ENCODE measurements around the gene TCF7L1.

The TCF7L1 gene, protein sequence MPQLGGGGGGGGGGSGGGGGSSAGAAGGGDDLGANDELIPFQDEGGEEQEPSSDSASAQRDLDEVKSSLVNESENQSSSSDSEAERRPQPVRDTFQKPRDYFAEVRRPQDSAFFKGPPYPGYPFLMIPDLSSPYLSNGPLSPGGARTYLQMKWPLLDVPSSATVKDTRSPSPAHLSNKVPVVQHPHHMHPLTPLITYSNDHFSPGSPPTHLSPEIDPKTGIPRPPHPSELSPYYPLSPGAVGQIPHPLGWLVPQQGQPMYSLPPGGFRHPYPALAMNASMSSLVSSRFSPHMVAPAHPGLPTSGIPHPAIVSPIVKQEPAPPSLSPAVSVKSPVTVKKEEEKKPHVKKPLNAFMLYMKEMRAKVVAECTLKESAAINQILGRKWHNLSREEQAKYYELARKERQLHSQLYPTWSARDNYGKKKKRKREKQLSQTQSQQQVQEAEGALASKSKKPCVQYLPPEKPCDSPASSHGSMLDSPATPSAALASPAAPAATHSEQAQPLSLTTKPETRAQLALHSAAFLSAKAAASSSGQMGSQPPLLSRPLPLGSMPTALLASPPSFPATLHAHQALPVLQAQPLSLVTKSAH

DNA sequence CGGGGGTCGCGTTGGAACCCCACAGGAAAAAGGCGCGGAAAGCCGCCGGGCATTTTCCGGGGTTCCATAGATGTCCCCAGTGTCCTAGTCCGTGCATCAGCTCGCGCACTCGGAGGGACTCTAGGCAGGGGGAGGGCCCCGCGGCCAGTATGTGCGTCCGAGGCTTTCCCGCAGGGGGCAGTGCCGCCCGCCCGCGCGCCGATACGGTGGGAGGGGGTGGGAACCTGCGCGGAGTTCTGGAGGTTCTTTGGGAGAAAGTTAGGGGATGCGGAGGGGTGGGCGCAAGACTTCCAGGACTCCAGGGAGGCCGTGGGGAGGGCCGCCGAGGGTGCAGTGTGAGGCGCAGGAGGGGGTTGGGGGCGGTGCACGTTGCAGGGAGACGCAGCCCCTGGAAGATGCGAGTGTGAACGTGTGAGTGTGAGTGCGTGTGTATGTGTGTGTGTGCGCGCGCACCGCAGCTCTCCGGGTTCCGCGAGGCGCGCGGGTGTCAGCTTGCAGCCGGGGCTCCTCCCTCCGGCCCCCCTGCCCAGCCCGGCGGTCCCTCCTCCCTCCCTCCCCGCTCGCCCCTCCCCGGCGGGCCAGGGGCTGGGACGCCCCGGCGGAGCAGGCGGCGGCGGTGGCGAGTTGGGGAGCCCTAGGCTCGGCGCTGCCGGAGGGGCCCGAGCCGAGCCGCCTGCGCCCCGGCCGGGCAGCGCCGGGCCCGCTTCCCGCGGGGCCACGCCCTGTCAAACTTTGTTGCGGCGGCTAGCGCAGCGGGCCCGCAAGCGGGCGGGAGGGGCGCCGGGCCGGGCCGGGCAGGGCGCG lies at the start of gene TCF7L1:
TSS of gene TCF7L1 (plus strand) at position 559 of the 804 bp plus-strand sequence. CDS start 293 bp downstream, outside the sequence.
- H3K4me3 ChIP-seq (replicated peaks; ENCODE audit: low read depth, low read length), result peak within 1 kb of the TSS; percentile 53
- TF ChIP-seq, protein P1, sequence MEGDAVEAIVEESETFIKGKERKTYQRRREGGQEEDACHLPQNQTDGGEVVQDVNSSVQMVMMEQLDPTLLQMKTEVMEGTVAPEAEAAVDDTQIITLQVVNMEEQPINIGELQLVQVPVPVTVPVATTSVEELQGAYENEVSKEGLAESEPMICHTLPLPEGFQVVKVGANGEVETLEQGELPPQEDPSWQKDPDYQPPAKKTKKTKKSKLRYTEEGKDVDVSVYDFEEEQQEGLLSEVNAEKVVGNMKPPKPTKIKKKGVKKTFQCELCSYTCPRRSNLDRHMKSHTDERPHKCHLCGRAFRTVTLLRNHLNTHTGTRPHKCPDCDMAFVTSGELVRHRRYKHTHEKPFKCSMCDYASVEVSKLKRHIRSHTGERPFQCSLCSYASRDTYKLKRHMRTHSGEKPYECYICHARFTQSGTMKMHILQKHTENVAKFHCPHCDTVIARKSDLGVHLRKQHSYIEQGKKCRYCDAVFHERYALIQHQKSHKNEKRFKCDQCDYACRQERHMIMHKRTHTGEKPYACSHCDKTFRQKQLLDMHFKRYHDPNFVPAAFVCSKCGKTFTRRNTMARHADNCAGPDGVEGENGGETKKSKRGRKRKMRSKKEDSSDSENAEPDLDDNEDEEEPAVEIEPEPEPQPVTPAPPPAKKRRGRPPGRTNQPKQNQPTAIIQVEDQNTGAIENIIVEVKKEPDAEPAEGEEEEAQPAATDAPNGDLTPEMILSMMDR (IDR thresholded peaks at IDR 0.05; ENCODE audit: low read depth, low read length, missing control alignments), result peak; percentile 80
- DNase-seq (ENCODE audit: extremely low read depth, low read depth), result peak; percentile 40

DNA sequence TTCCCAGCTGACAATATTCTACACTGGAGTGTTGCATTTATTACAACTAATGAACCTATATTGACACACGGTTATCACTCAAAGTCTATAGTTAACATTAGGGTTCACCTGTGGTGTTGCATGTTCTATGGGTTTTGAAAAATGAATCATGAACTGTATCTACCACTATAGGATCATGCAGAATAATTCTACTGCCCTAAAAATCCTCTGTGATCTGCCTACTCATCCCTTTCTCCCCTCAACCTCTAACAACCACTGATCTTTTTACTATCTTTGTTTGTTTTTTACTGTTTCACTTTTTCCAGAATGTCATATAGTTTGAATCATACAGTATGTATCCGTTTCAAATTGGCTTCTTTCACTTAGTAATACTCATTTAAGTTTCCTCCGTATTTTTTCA lies 47.6 kb upstream of the TCF7L1 start:
- no peak for DNase-seq (ENCODE audit: extremely low read depth, low read depth)
- H3K4me3 ChIP-seq (replicated peaks; ENCODE audit: low read depth, low read length), result no peak overlapping the region
- TF ChIP-seq, protein P1 (IDR thresholded peaks at IDR 0.05; ENCODE audit: low read depth, low read length, missing control alignments), result no peak

DNA sequence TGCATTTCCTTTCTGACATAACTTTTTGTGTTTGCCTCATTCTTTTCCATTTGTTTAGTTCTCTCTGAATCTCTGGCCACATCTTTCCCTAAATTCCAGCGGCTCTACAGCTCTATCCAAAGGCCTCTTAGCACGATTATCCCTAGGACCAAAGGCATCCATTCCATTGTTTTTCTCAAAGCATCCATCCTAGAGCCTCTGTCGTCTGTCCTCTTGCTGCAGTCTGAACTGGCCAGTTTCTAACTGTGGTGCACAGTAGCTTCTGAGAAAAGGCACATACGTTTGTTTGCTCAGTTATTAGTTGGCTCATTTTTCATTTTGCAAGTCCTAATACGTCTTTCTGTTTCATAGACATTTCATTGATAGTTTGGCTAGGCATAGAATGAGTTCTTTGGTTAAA lies 45.7 kb upstream of the TCF7L1 start:
- DNase-seq (ENCODE audit: extremely low read depth, low read depth), result no peak
- TF ChIP-seq, protein P1 (IDR thresholded peaks at IDR 0.05; ENCODE audit: low read depth, low read length, missing control alignments), result no peak
- H3K4me3 ChIP-seq (replicated peaks; ENCODE audit: low read depth, low read length), result no peak overlapping the region

DNA sequence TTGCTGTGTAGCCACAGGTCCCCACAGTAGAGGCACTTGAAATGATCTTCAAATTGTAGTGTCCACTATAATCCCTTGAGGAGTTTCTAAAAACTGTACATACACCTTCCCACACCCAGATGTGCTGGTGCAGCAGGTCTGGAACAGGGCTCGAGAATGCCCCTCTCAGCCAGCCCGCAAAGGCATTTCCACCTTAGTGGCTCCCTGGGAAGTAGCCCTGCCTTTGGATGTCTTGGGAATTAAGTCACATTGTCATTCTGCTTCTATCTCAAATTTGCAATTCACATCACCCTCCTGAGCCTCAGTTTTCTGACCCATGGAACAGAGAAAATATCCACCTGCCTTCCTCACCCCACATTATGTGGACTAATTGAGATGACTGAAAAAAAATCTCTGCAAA lies 44.3 kb upstream of the TCF7L1 start:
- no peak overlapping the region for H3K4me3 ChIP-seq (replicated peaks; ENCODE audit: low read depth, low read length)
- no peak for DNase-seq (ENCODE audit: extremely low read depth, low read depth)
- TF ChIP-seq, protein P1 (IDR thresholded peaks at IDR 0.05; ENCODE audit: low read depth, low read length, missing control alignments), result no peak

DNA sequence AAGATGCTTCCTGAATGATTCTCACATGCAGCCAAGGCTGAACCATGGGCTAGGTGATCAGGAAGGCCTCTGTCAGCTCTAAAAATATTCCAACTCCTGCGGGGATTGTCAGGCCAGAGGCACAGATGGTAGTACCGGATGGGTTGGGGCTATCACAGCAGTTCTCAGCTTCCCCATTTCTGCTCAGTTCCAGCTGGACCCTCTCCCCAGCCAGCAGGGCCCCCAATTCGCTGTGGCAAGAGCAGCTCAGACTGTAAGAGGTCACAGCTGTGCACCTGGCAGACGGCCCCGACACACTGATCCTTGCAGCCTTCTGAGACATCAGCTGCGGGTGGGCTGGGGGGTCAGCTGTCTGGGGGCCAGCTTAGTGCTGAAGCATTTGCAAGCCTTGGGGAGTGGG lies 43.6 kb upstream of the TCF7L1 start:
- H3K4me3 ChIP-seq (replicated peaks; ENCODE audit: low read depth, low read length), result no peak overlapping the region

DNA sequence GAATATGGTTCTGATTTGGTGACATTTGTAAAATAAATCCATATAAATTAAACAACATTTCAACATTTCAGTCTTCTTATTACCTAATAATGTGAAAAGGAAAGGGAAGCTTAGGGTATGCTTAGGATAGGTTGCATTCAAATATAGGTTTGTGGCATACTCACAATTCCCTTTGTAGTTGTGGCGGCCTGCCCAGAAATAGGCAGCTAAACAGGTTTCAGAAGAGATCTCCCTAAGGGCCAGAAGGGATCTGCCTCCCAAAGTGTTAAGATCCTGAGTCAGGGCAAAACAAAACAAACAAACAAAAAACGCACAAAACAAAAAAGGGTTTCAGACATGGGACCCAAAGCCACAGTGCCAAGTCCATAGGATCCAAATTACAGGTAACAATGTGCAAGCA lies 41.4 kb upstream of the TCF7L1 start:
- TF ChIP-seq, protein P1 (IDR thresholded peaks at IDR 0.05; ENCODE audit: low read depth, low read length, missing control alignments), result no peak
- no peak overlapping the region for H3K4me3 ChIP-seq (replicated peaks; ENCODE audit: low read depth, low read length)
- DNase-seq (ENCODE audit: extremely low read depth, low read depth), result no peak

More for the DNA sequence above, 43.6 kb upstream of the TCF7L1 start:
- no peak for DNase-seq (ENCODE audit: extremely low read depth, low read depth)
- TF ChIP-seq, protein P1 (IDR thresholded peaks at IDR 0.05; ENCODE audit: low read depth, low read length, missing control alignments), result no peak
